ENCODE results near the gene SCAMP2.
A peak's percentile ranks its signal among the peaks of the same experiment; 100 is the strongest.

SCAMP2 gene

DNA sequence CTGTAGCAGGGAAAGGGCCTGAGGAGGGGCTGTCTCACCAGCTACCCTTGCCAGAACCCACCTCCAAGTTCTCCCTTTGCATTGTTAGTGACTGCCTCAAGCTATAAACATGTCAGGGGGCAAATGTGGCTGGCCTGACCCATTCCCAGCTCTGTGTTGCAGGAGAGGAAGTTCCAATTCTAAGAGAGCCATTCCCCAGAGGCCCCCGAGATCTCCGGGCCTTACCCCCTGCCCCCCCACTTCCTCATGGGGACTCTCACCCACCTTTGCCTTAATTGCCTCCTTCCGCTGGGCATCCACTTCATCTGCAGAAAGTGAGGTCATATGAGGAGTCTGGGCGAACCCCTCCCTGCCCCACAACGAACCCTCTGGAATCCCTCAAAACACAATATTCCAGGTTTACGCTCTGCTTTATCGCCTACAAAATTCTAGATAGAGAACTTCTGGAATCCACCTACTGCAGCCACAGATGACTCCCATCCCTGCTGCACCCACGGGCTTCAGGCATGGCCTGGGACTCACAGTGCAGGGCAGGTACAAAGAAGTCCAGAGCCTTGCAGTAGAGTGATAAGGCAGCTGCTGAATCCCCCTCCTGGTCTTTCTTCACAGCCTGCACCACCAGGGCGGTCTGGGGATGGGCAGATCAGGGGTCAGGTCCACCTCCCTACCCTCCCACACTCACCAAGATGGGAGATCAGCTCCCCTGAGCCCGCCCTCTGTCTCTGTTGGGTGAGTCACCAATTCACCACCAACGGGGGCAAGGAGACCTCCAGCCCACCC is 34.2 kb downstream of the SCAMP2 start:
- no peak for DNase-seq (ENCODE audit: low read depth)

DNA sequence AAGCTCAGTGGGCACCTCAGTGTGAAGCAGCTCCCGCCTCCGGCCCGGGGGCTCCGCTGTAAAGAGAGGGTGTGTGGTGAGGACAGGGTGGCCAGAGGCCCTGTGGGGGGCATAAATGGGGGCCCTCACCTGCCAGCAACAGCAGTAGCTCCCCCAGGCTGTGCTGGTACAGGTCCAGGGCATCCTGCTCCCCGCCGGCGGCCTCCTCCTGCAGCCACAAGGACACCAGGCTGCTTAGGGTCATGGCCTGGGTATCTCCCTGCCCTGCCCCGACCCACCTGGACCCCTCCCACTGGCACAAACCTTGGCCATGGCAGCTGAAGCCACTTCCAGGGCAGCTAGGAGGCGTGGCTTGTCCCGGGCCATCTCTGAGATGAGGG is 35.0 kb downstream of the SCAMP2 start:
- no peak for DNase-seq (ENCODE audit: low read depth)

DNA sequence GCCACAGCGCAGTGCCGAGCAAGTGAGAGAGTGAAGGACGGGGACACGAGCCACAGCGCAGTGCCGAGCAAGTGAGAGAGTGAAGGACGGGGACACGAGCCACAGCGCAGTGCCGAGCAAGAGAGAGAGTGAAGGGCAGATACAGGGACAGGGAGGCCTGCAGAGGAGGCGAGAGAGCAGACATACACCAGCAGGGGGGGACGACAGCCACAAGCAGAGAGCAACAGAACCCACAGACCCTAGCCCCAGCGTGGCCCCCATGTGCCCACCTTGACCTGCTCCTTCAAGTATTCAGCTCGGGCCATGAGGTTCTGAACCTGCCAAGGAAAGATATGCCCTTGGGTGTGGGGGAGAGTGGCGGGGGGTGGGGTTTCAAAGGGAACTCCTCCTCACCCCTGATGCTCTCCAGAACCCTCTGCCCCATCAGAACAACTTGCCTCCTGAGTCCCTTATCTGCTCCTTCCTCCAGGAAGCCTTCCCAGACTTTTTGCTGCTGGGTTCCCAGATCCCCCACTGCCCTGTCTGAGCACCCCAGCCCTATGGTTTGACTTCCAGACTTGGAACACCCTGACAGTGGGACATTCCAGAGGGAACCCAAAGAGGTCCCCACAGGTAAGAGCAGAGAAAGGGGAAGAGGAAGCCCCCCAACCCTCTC is 35.6 kb downstream of the SCAMP2 start:
- DNase-seq (ENCODE audit: low read depth) = no peak

DNA sequence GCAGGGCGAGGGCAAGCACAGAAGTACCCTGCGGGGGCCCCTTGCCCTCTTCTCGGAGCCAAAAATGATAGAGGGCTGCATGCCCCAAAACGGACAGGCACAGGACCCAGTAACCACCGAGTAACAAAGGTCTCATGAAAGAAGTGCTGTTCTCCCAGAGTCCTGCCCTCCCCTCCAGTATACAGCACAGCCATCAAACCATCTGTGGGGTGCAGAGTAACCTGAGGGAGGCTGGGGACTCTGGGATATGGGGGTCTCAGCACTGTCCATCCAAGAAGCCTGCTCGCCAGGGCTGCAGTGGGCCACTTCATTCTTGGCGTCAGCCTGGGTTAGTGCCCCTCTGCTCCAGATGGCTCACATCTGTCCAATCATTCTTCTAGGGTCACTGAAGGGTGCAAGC is 36.3 kb downstream of the SCAMP2 start:
- DNase-seq (ENCODE audit: low read depth) = no peak

DNA sequence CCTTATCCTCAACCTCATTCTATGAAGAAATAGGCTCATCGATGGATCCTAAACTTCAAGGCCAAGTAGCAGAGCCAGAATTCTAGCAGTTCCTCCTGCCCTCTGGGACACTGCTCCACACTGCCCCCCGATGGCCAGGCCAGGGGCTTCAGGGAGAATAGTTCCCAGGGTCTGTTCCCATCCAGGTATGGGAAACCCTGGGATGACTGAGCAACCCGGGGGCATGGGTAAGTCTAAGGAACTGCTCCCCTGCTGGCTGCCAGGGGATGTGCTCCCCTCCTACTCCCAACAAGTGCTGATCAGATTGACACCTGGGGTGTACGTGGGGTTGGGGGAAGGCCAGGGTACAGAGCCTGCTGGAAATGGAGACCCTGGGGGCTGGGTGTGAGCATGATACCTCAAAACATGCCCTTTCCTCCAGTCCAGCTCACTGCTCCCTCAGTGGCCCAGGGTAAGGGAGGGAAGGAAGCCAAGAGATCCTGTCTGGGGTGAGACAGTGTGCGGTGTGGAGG is 37.8 kb downstream of the SCAMP2 start:
- DNase-seq (ENCODE audit: low read depth) = peak; percentile 15

DNA sequence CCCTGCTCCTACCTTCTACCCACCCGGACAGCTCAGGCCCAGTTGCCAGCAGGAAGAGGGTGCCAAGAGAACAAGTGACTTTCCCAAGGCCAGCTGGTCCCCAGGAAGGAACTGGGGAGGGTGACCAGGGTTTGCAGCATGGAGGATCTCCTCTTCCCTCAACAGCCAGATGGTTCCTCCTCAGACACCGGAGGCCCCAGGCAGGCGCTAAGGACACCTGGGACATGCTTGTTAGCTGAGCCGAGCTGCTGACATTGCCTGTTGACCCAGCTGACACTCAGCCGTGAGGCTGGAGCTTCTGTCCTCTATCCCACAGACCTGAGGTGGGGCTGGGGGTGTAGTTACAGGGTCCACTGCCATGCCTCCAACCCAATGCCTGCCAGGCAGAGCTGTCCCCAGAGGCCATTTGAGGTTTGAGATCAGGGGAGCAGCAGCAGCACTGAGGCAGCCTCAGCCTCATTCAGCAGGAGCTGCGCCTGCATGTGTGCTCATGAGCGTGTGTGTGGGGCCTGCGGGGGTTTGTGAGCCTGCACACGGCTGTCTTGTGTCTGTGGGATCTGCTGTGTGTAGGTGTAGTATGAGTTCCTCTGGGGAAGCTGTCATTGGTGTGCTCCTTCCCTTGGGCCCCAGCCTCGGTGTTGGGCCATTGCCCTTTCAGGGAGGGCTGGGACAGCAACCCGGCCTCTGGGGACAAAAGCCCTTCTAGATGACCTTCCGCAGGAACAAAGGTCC is 39.6 kb downstream of the SCAMP2 start:
- no peak for DNase-seq (ENCODE audit: low read depth)

DNA sequence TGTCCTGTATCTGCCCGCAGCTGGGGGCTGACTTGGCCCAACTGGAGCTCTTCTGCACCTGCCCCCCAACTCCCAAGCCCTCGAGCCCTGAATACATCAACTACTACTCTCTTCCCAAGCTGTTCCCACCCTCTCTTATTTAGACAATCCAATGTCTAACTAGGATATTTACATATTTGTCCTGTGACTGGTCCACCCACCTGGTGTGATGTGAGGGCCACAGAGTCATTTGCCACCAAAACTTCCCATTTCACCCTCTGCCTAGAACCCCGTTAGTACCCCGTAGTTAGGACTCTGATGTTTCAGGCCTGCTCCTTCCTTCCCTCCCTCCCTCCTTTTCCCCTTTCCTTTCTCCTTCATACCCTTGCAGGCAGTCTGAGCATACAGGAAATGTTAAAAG is 40.3 kb downstream of the SCAMP2 start:
- DNase-seq (ENCODE audit: low read depth) = no peak

DNA sequence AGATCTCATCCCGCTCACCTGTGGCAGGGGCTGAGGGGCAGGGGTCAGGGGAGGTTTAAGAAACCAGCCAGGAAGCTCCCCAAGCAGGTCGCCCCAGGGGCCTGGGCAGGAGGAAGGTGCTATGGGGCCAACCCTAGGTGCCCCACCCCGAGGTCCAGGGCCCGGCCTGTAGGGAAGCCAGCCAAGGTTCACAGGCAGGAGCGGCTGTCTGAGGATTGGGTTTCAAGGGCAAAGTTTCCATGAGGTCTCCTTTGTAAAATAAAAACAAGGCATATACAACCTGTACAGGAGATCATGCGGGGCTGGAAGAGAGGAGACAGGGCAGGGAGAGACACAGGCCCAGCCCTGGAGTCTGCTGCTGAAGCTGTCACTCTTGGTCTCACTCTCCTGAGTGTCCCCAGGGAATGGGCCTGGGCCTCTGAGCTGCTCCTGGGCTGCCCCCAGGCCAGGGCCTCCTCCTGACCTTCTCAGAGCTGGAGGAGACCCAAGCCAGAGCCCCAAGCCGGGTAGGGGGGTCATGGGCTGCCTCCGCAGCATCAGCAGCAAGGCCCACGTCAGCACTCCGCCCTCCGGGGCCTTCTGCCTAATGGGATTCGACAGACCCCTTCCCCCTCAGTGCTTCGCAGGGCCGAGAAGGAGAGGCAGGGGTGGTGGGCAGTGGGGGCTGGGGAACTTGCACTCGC is 41.2 kb downstream of the SCAMP2 start:
- DNase-seq (ENCODE audit: low read depth) = no peak

DNA sequence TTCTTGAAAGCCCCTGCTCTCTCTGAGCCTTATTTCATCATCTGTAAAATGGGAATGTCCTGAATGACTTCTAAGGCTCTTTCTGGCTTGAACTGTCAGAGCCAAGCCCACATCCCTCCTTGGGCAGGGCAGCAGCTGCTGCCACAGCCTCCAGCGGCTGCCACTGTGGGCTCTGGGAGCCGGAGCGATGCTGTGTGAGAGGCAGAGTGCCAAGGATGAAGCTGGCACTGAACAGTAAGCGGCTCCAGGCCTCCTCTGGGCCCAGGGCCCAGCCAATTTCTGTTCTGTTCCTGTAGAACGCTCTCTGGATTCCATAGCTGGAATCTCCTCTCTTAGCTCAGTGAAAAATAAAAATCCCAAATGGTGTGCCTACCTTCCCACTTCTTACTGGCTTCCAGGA is 42.3 kb downstream of the SCAMP2 start:
- DNase-seq (ENCODE audit: low read depth) = no peak

DNA sequence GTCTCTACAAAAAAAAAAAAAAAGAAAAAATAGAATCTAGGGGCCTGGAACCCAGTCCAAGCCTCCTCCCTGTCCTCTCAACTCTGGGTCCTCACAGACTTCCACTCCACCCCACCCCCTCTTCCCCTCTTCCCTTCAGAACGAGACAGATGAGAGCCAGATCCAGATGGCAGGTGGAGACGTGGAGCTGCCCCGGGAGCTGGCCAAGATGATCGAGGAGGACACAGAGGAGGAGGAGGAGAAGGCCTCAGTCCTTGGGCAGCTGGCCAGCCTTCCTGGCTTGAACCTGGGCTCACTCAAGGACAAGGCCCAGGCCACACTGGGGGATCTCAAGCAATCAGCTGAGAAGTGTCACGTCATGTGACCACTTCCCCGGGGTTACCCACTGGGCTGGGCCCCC is 43.2 kb downstream of the SCAMP2 start:
- DNase-seq (ENCODE audit: low read depth) = no peak

DNA sequence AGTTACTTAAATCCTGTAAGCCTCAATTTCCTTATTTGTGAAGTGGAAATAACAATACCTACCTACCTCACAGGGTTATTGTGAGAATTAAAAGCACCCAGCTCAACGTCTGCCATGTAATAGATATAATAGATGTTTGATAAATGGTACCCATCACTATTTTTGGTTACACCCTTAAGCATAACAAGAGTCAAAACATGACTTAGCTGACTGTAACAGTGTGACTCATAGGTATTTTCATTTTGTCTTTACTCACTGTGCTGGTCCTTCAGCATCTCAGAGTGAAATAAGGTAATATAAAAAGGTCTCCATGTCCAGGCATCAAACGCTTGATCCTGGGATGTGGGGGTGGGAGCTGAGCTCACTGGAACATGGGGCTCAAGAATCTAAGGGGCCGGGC is 43.7 kb downstream of the SCAMP2 start:
- DNase-seq (ENCODE audit: low read depth) = no peak

DNA sequence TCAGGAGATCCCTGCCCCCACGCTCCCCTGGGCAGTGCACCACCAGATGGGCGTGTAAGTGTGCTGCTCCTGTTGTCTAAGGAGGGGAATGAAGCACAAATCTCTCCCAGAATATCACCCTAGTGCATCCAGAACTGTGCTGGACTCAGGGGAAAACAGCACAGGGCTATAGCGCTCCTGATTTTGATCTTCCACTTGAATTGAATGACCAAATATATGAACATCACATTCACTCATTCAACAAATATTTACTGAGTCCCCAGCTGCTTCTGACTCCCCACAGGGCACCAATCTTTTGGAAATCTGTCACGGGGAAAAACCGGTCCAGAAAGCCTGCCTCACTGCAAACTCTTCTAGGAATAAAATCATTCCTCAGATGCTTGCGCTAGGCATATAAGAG is 44.3 kb downstream of the SCAMP2 start:
- DNase-seq (ENCODE audit: low read depth) = no peak

DNA sequence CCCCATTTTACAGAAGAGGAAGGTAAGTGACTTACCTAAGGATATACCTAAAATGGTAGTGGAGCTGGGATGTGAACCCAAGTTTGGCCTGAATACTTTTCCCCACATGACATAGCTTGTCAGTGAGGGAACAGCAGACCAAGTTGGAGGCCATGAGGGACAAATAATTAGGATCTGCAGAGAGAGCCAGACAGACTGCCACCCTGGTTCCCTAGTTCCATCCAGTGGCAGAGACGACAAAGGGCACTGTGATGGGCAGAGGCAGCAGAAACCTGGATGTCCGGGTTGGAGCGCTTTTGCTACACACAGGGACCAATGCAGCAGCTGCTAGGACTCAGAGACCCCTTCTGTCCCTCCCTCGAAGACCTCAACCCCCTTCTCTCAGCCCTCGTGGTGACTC is 45.6 kb downstream of the SCAMP2 start:
- no peak for DNase-seq (ENCODE audit: low read depth)

DNA sequence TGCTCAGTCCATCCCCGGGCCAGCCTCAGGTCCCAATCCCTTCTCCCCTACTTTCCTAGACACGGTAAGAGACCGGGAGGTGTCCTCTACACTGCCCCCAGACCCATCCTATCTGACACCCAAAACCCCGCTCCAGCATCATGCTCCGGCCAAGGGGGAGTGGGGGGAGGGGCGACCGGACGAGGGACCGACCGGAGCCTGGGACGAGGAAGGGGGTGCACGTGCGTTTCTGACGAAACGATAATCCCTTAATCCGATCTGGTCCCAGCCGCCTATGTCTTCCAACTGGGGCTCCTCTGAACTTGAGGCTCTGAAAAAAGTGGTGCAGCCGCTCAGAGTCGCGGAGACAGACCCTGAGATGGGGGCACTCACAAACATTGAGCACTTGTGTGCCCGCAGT is 46.2 kb downstream of the SCAMP2 start:
- DNase-seq (ENCODE audit: low read depth) = no peak

DNA sequence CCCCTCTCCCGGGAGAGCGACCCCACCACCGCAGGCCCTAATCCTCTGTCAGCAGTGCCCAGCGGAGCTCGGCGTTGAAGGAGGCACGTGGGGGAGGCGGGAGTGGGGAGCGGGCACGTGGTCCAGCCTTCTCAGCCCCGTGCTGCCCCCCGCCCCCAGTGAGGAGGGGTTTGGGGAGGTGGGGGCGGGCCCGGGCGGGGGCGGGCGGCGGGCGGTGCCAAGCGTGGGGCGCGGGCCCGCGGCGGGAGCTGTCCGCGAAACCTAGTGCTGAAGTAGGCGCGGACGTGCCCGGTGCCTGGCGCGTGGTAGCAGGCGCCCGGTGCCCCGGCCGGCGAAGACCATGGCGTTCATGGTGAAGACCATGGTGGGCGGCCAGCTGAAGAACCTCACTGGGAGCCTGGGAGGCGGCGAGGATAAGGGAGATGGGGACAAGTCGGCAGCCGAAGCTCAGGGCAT is 46.8 kb downstream of the SCAMP2 start, which contains the start of gene CPLX3:
TSS of gene CPLX3 (plus strand) at position 264 of the 456 bp plus-strand sequence. CDS start at position 341, 77 bp downstream.
- no peak for DNase-seq (ENCODE audit: low read depth)

DNA sequence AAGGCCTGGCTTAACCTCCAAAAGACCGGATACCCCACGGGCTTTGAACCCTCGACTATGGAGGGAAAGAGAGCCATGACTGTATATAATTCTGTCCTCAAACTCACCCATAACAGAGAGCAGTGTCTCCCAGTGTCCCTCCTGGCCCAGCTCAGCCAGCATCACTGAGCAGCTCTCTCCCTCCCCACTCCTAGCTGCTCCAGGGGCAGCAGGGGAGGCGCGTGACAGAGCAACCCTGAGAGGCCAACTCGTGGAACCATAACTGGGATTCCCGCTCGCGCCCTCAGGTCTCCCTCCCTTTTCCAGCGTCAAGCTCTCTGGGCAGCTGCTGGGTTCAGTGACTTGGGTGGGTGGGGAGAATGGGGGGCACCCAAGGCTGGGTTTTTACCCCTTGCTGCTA is 47.3 kb downstream of the SCAMP2 start:
- DNase-seq (ENCODE audit: low read depth) = no peak

DNA sequence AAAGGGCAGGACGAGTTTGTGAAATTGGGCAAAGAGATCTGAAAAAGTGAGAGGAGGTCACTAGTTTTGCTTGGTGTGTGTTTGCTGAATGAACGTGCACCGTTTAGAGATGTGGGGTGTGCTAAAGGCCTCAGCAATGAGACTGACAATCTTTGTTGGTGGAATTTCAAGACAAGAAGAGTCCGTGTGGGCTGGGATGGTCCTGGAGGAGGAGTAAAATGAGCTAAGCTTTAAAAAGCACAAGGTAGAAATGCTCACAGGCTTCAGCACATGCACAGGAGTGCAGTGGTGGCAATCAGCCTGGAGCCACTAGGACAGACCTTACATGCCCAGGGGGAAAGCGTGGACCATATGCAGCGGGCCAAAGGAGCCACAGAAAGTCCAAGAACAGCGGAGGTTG is 48.2 kb downstream of the SCAMP2 start:
- DNase-seq (ENCODE audit: low read depth) = no peak

DNA sequence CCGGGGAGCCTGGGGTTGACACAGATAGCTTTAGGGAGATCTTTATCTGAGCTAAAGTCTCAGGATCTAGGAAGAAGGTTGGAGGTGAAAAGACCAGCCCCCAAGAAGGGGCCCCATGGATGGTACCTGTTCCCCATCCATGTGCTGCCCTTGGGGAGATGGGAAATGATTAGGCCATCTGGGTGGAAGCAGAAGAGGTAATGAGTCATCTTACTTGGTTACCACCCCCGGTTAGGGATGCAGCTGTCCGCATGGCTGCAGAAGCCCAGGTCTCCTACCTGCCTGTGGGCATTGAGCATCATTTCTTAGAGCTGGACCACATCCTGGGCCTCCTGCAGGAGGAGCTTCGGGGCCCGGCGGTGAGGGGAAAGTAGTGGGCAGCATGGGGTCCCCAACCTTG is 49.8 kb downstream of the SCAMP2 start:
- DNase-seq (ENCODE audit: low read depth) = no peak

DNA sequence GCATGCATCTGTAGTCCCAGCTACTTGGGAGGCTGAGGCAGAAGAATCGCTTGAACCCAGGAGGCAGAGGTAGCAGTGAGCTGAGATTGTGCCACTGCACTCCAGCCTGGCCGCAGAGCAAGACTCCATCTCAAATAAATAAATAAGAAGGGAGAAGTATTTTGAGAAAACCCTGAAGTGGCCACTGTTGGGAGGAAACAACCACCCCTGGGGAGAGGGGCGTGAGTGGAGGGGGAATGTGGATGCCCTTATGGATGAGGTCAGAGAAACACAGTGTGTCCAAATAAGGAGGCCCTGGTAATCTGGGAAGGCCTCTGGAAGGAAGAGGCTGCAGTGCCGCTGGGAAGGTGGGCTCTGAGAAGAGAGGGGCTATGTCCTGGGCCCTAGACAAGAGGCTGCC is 50.9 kb downstream of the SCAMP2 start:
- DNase-seq (ENCODE audit: low read depth) = no peak

DNA sequence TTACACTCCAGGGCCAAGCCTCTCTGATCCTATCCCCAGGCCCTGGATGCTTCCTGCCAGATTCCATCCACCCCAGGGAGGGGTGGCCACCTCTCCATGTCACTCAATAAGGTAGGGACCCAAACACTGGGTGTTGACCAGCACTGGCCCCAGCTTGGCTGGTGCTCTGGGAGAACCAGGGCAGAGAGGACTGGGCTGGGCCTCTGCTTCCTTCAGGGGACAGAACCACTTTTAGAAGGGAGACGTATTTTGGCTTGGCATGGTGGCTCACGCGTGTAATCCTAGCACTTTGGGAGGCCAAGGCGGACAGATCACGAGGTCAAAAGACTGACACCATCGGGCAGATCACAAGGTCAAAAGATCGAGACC is 51.4 kb downstream of the SCAMP2 start:
- DNase-seq (ENCODE audit: low read depth) = no peak

DNA sequence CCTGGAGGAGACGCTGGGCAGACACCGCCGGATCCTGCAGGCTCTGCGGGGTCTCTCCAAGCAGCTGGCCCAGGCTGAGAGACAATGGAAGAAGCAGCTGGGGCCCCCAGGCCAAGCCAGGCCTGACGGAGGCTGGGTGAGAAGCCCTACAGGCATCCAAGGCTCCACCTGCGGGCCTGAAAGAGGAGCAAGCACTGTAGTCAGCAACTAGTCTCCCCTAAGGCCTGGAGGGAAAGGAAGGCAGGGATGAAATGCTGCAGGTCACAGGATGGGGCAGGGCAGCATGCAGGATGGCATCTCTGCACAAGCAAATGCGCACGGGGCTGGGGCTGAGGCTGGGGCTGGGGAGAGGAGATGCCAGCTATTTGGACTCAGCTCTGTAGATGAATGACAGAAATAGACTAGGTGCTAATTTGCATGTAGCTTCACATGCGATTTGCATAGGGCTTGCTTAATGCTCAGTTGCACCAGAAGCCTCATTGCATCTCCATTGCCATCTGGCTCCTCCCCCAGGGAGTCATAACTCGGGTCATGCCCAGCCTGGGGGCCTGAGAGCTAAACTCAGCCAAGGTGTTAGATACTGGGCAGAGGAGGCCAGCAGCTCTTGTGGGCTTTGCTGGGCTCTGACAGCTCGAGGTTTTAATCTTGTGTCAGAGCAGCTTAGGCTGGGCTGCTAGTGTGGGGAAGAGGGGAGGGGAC is 51.9 kb downstream of the SCAMP2 start:
- DNase-seq (ENCODE audit: low read depth) = no peak

DNA sequence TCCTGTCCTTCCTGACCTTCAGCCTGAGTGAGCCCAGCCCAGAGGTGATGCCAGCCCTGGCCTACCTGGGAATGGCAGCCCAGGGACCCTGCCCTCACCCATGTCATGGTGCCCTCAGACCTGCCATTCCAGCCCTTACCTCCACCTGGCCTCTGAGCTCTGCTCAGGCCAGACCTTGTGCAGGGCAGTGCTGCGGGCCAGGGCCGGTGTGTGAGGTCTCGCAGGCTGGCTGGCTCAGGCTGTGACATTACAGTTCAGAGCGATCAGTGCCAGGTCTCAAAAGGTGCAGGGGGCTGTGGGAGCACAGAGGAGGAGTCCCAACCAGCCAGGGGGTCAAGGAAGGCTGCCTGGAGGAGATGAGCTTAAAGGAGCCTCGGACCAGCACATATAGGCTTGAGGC is 53.1 kb downstream of the SCAMP2 start:
- no peak for DNase-seq (ENCODE audit: low read depth)
